Measurements from ENCODE around the gene NOS1AP. TPM values are rescaled to one million over a fixed set of nuclear protein-coding genes. Genes with fewer than 3 reads are reported as not detected.

The NOS1AP gene
- total and polyA plus RNA-seq, 2 experiments from 2014 or later, result 5.8 to 6.6 TPM

GRCh38 chr1:162175379-162176081 lies 106.0 kb downstream of the NOS1AP start:
- H3F3A ChIP-seq (replicated peaks; ENCODE audit: low read depth), result peaks cover 8% of the 10 kb centered on the region; the same call in 1 of the 2 replicates
- peaks cover 2% of the 10 kb centered on the region for H3K27me3 Mint-ChIP-seq (ENCODE audit: insufficient read depth, low read depth, poor library complexity)
- no peaks in the 10 kb centered on the region for H3K27me3 ChIP-seq (ENCODE audit: insufficient read depth)
- no peaks in the 10 kb centered on the region for H3K9me3 Mint-ChIP-seq
- peak overlapping the region; percentile 5 for H3K27ac Mint-ChIP-seq
- H4K20me1 ChIP-seq (replicated peaks; ENCODE audit: insufficient read depth), result 0 out of 2 replicates have a peak, but pooled peaks cover 4% of the 10 kb centered on the region
- H3K27ac ChIP-seq (ENCODE audit: low read depth), result no peak overlapping the region; the same call in 1 of the 2 replicates
- DNase-seq (ENCODE audit: low spot score) (peak; percentile 75), ATAC-seq (peak; percentile 82)
- peak overlapping the region; percentile 52 for H3K4me2 ChIP-seq
- 0 out of 2 replicates have a peak, but pooled peaks cover 8% of the 10 kb centered on the region for H3K9me2 ChIP-seq (ENCODE audit: insufficient read depth)
- H3K36me3 Mint-ChIP-seq (ENCODE audit: low read depth), result peaks cover 6% of the 10 kb centered on the region; the same call in 2 of the 3 replicates
- no peak overlapping the region for H2AFZ ChIP-seq
- H3K4me1 Mint-ChIP-seq, result peaks cover 69% of the 10 kb centered on the region
- peak overlapping the region; percentile 36 for H3K4me3 Mint-ChIP-seq
- no peaks in the 10 kb centered on the region for H3K36me3 ChIP-seq (ENCODE audit: insufficient read depth)
- H3K79me2 ChIP-seq (replicated peaks; ENCODE audit: insufficient read depth), result peaks cover 13% of the 10 kb centered on the region; the same call in 1 of the 2 replicates
- peaks cover 73% of the 10 kb centered on the region for H3K4me1 ChIP-seq (ENCODE audit: insufficient read depth)
- TF ChIP-seq ETS1 (IDR thresholded peaks at IDR 0.05) (no peak), JUNB (IDR thresholded peaks at IDR 0.05; ENCODE audit: unreplicated experiment) (no peak), NANOG (IDR thresholded peaks at IDR 0.05; ENCODE audit: borderline replicate concordance) (no peak), CREB1 (CRISPR knock-in tag; IDR thresholded peaks at IDR 0.05; ENCODE audit: low read depth) (no peak), EZH2phosphoT487 (IDR thresholded peaks at IDR 0.05; ENCODE audit: unreplicated experiment) (no peak), EZH2 (IDR thresholded peaks at IDR 0.05; ENCODE audit: low read depth, unreplicated experiment) (no peak), POLR2AphosphoS5 (IDR thresholded peaks at IDR 0.05; ENCODE audit: low read depth) (no peak), ZNF114 (CRISPR knock-in tag; IDR thresholded peaks at IDR 0.05) (no peak), STAT1 (IDR thresholded peaks at IDR 0.05; ENCODE audit: unreplicated experiment) (no peak), ZNF331 (CRISPR knock-in tag; IDR thresholded peaks at IDR 0.05; ENCODE audit: low read depth) (no peak)
- TF ChIP-seq, protein P1, sequence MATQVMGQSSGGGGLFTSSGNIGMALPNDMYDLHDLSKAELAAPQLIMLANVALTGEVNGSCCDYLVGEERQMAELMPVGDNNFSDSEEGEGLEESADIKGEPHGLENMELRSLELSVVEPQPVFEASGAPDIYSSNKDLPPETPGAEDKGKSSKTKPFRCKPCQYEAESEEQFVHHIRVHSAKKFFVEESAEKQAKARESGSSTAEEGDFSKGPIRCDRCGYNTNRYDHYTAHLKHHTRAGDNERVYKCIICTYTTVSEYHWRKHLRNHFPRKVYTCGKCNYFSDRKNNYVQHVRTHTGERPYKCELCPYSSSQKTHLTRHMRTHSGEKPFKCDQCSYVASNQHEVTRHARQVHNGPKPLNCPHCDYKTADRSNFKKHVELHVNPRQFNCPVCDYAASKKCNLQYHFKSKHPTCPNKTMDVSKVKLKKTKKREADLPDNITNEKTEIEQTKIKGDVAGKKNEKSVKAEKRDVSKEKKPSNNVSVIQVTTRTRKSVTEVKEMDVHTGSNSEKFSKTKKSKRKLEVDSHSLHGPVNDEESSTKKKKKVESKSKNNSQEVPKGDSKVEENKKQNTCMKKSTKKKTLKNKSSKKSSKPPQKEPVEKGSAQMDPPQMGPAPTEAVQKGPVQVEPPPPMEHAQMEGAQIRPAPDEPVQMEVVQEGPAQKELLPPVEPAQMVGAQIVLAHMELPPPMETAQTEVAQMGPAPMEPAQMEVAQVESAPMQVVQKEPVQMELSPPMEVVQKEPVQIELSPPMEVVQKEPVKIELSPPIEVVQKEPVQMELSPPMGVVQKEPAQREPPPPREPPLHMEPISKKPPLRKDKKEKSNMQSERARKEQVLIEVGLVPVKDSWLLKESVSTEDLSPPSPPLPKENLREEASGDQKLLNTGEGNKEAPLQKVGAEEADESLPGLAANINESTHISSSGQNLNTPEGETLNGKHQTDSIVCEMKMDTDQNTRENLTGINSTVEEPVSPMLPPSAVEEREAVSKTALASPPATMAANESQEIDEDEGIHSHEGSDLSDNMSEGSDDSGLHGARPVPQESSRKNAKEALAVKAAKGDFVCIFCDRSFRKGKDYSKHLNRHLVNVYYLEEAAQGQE (IDR thresholded peaks at IDR 0.05; ENCODE audit: unreplicated experiment), result no peak
- TF ChIP-seq, protein P2, sequence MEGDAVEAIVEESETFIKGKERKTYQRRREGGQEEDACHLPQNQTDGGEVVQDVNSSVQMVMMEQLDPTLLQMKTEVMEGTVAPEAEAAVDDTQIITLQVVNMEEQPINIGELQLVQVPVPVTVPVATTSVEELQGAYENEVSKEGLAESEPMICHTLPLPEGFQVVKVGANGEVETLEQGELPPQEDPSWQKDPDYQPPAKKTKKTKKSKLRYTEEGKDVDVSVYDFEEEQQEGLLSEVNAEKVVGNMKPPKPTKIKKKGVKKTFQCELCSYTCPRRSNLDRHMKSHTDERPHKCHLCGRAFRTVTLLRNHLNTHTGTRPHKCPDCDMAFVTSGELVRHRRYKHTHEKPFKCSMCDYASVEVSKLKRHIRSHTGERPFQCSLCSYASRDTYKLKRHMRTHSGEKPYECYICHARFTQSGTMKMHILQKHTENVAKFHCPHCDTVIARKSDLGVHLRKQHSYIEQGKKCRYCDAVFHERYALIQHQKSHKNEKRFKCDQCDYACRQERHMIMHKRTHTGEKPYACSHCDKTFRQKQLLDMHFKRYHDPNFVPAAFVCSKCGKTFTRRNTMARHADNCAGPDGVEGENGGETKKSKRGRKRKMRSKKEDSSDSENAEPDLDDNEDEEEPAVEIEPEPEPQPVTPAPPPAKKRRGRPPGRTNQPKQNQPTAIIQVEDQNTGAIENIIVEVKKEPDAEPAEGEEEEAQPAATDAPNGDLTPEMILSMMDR (conservative IDR thresholded peaks at IDR 0.05; ENCODE audit: low read depth in 2 of 2), result no peak
- TF ChIP-seq, protein P3, sequence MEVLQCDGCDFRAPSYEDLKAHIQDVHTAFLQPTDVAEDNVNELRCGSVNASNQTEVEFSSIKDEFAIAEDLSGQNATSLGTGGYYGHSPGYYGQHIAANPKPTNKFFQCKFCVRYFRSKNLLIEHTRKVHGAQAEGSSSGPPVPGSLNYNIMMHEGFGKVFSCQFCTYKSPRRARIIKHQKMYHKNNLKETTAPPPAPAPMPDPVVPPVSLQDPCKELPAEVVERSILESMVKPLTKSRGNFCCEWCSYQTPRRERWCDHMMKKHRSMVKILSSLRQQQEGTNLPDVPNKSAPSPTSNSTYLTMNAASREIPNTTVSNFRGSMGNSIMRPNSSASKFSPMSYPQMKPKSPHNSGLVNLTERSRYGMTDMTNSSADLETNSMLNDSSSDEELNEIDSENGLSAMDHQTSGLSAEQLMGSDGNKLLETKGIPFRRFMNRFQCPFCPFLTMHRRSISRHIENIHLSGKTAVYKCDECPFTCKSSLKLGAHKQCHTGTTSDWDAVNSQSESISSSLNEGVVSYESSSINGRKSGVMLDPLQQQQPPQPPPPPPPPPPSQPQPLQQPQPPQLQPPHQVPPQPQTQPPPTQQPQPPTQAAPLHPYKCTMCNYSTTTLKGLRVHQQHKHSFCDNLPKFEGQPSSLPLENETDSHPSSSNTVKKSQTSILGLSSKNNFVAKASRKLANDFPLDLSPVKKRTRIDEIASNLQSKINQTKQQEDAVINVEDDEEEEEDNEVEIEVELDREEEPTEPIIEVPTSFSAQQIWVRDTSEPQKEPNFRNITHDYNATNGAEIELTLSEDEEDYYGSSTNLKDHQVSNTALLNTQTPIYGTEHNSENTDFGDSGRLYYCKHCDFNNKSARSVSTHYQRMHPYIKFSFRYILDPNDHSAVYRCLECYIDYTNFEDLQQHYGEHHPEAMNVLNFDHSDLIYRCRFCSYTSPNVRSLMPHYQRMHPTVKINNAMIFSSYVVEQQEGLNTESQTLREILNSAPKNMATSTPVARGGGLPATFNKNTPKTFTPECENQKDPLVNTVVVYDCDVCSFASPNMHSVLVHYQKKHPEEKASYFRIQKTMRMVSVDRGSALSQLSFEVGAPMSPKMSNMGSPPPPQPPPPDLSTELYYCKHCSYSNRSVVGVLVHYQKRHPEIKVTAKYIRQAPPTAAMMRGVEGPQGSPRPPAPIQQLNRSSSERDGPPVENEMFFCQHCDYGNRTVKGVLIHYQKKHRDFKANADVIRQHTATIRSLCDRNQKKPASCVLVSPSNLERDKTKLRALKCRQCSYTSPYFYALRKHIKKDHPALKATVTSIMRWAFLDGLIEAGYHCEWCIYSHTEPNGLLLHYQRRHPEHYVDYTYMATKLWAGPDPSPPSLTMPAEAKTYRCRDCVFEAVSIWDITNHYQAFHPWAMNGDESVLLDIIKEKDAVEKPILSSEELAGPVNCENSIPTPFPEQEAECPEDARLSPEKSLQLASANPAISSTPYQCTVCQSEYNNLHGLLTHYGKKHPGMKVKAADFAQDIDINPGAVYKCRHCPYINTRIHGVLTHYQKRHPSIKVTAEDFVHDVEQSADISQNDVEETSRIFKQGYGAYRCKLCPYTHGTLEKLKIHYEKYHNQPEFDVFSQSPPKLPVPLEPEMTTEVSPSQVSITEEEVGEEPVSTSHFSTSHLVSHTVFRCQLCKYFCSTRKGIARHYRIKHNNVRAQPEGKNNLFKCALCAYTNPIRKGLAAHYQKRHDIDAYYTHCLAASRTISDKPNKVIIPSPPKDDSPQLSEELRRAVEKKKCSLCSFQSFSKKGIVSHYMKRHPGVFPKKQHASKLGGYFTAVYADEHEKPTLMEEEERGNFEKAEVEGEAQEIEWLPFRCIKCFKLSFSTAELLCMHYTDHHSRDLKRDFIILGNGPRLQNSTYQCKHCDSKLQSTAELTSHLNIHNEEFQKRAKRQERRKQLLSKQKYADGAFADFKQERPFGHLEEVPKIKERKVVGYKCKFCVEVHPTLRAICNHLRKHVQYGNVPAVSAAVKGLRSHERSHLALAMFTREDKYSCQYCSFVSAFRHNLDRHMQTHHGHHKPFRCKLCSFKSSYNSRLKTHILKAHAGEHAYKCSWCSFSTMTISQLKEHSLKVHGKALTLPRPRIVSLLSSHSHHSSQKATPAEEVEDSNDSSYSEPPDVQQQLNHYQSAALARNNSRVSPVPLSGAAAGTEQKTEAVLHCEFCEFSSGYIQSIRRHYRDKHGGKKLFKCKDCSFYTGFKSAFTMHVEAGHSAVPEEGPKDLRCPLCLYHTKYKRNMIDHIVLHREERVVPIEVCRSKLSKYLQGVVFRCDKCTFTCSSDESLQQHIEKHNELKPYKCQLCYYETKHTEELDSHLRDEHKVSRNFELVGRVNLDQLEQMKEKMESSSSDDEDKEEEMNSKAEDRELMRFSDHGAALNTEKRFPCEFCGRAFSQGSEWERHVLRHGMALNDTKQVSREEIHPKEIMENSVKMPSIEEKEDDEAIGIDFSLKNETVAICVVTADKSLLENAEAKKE (CRISPR knock-in tag; IDR thresholded peaks at IDR 0.05), result no peak
- H3K4me3 ChIP-seq, result no peak overlapping the region
